Activated CD8-positive, alpha-beta memory T cell treated with anti-CD3 and anti-CD28 coated beads, Interleukin-2, amount 50 U/mL, for 1 hour (primary cell): ENCODE measurements around the gene TMCC2.
A peak's percentile ranks its signal among the peaks of the same experiment; 100 is the strongest.

ENCODE experiments used
- DNase-seq: peaks from one replicate; pipeline ENCODE4 v3.0.0-alpha.2; 2020; ENCODE audit errors: extremely low read depth

Gene TMCC2

DNA sequence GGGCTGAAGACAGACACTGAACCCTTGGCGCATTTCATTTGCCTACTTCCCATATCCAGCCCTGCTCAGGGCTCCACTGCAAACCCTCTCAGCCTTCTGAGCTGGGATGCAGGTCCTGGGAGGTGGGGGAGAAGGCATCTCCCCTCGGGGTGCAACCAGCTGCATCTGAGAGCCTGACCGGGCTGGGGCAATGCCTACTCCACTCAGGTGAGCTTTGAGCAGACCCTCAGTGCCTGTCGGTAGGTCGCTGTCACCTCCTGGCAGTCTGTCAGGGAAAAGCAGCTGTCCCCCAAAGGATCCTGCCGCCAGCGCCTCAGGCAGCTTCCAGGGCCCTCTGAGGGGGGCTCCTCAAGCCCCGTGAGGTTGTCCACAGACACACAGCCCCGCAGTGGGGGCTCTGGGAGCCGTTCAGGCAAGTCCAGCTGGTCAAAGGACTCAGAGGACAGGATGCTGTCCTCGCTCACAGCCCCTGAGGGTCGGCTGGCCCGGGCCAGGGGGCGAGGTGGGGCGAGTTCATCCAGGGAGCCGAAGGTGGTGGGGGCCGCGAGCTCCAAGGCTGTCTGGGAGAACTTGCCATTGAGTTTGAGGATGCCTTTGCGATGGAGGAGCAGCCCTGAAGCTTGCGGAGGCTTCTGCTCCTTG is 75.6 kb downstream of the TMCC2 start:
- no peak for DNase-seq

DNA sequence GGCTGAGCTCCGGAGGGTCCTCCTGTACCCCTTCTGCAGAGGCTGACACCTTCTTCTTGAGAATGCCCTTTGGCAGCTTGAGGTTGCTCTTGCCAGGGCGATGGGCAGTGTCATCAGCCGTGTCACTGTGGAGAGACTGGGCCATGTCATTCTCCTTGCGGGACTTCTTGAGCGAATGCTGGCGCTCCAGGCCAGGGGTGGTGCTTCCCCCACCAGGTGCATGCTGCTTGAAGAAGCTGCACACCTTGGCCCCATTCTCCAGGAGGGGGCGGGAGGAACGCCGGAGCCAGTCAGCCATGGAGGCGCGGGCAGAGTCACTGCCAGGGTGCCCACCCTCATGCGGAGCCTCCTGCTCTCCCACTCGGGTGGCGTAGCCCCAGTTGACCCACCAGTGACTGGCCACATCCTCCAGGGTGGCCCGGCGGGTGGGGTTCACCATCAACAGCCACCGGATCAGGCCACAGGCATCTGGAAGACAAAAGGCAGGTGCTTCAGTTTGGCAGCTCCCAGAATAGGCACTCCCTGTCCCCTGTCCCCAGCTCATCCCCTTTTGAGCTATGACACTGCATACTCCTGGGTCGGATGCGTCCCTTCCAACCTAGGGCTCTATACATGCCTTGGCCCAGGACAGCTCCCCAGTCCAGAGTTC is 76.4 kb downstream of the TMCC2 start:
- no peak for DNase-seq

DNA sequence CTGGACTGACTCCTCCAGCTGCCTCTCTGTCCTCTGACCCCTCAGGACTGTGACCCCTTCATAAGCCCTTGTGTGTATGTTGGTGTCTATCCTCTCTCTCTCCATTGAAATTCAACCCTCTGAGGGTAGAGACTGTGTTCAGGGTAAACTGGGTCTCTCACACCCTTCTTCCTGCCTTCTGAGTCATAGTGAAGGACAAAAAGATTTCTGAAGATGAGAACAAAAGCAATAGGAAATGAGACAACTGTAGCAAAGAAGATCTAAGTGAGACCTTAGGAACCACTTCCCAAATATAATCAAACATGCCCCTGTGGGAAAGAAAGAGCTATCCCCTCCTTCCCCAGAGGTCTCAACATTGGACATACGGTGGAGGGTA is 76.9 kb downstream of the TMCC2 start:
- DNase-seq, result no peak

DNA sequence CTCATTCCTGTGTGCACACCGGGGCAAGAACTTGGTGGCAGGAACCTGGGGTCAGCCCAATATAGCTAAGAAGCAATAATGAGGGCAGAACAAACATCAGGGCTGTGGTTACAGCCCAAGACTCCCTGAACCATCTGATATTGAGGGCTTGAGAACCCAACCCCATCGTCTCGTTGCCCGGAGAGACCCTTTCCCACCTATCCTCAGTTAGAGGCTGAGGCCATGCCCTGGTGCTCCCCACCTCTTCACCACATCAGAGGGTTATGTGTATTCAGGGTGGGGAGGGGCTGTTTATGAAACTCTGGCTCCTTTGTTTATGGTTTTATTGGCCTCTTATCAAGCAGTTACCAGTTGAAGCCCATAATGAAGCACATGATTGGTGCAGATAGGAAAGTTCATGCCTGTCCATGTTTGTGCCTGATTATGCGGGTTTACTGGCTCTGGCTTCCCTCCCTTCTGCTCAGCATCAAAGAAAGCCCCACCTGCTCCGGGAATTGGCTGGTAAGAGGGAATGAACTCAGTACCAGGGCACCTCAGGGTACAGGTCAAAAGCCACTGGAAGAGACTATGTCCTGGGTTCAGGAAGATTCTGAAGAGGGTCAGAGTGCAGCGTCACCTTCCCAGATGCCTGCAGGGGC is 79.3 kb downstream of the TMCC2 start:
- no peak for DNase-seq

DNA sequence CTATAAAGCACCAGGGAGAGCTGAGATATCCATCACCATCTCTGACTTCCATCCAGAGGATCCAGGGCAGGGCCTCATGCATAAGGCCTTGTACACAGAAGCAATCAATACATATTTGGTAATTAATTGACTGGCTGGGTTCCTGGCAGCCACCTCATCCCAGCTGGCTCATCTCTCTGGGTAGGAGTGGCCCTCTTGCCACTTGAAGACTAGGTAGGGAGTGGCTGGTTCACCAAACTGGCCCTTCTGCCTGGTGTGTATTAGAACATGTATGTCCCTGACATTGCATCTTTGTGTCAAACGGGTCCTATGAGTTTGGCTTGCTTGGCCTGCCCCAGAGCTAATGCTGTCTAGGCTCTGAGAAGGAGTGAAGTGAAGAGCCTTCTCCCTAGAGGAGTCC is 82.0 kb downstream of the TMCC2 start:
- DNase-seq, result no peak

DNA sequence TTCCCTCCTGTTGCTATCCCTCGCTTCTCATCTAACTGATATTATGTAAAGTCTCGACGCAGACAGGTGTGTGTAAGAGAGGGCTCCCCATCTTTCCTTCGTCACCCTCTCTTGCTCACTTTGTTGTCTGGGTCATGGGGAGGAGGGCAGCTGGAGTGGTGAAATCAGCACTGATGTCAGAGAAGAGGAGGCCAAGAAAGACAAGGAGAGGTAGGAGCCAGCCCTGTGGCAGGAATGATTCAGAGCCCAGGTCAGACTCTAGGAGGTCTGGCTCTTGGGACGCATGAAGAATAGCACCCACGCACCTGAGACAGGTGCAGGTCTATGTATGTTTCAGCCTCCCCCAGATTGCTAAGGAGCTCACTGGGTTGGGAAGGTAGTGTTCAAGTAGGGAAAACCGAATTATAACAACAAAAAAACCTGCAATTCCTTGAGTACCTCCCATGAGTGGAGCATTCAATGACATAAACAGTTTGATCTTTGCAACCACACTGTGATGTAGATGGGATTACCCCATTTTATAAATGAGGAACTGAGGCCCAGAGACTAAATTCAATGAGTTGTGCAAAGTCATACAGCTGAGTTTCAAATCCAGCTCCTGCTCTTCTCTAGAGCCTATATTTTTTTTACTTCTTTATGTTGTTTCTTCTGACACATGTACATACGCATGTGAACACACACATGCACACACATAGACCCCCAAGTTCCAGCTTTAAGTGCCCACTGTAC is 83.4 kb downstream of the TMCC2 start:
- DNase-seq, result no peak

DNA sequence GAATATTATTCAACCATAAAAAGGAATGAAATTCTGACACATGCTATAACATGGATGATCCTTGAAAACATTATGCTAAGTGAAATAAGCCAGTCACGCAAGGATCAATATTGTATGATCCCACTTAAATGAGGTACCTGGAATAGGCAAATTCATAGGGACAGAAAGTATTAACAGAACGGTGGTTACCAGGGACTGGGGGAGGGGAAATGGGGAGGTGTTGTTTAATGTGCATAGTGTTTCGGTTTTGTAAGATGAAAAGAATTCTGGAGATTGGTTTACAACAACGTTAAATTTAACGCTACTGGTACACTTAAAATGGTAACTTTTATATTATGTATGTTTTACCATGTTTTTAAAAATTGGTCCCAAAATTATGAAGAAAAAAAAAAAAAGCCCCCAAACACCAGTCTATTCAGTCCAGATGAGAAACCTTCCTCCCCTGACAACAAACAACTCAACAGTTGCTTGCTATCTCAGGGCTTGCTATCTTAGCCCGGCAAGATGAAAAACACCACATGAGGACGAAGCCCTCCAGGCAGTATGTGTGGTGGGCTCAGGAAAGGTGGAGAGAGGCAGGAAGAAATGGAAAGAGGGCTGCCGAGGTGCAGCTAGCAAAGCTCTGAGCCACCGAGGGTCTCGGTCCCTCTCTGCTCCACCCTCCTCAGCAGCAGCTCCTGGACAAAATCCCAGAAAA is 85.3 kb downstream of the TMCC2 start:
- DNase-seq, result no peak

DNA sequence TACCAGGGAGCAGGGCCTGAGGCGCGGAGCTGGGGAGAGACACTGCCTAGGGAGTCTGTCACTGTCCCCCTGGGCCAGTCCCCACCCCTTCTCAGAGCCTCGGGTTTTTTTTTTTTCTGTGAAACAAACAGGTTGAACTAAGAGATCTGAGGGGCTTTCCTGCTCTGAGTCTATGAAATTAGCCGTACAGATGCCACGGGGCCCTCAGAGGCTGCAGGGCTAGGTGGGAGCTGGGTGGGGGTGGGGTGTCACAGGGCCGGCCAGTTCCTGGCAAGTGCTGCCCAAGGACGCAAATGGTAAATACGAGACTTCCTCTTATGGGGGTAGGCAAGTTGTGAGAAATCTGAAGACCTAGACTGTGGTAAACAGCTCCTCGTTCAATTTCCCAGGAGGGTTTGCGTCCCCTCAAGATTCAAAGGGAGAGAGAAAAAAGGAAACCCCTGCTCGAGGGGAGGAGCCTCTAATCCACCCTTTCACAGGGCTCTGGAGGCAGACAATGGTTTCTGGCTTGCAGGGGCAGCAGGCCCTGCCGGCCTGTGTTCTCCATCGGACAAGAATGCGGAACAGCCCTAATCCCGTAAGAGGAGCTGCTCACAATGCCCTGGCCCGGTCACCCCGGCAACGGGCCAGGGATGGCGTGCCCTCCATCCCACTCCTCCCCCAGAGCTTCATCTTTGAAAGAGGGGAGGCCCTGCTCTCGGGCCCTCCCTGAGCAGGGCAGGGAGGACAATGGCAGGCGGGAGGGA is 86.0 kb downstream of the TMCC2 start:
- DNase-seq, result no peak

DNA sequence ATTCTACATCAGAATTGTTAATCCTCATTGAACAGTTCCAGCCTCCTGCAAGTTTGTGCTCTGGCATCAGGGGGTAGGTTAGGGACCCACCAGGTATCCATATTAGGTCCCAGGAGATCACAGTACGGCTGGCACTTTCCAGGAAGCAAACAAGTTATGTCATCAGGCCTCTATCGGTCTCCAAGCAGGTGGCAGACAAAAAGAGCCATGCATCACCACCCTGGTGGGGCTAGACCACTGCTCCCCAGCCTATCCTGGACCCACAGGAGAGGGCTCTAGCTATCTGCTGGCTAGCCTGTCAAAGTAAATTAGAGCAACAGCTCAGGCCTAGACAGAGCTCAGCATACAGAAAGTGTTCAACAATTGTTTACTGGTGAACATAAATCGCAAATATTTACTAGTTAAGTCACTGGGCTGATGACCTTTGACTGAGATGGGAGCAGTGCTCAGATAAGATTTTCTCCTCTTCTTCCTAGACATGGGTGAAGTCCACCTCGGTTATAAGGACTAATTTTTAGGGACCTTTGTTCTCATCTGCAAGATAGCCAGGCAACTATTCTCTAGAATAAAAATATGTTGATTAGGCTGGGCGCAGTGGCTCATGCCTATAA is 87.4 kb downstream of the TMCC2 start:
- no peak for DNase-seq

DNA sequence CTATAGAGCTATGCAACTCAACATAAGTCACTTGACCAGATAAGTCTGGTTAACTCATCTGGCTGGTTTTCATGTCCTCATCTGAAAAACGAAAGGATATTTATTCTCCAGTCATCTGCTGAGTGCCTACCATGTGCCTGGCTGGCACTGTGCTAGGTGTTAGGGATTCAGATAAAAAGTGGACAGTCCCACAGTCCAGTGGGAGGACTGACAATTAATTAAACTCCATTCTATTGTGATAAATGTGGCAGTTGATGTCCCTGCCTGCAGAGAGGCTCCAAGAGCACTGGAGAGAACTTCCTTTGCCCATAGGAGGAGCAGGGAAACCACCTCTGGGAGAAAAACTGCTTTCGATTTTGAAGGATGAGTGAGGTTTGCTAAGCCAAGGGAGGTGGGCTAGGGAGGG is 88.4 kb downstream of the TMCC2 start:
- no peak for DNase-seq

DNA sequence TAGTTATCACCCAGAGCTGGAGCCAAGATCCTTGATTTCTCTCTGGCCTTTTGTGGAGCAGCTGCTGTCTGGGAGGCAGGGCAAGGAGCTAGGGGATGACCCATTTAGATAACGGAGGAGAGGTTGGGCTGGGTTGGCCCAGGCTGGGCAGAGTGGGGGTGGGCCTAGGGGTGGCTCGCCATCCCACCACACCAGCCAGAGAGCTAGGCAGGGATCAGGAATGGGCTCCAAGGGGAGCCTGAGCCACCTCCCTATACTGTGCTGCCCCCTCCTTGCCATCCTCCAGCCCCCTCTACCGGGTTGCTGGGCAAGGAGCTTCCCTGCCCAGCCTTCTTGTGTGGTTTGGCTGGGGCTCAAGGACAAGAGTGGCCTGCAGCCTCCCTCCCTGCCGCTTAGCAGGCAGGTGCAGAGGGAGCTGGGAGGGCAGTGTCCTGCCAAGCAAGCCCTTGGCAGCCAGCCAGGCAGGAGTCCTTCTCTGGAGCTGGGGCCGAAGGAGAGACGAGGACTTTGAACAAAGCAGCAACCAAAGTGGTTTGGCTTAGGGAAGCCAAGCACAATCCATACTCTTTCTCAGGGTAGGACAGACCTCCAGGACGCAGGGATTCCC is 89.7 kb downstream of the TMCC2 start:
- DNase-seq, result no peak

DNA sequence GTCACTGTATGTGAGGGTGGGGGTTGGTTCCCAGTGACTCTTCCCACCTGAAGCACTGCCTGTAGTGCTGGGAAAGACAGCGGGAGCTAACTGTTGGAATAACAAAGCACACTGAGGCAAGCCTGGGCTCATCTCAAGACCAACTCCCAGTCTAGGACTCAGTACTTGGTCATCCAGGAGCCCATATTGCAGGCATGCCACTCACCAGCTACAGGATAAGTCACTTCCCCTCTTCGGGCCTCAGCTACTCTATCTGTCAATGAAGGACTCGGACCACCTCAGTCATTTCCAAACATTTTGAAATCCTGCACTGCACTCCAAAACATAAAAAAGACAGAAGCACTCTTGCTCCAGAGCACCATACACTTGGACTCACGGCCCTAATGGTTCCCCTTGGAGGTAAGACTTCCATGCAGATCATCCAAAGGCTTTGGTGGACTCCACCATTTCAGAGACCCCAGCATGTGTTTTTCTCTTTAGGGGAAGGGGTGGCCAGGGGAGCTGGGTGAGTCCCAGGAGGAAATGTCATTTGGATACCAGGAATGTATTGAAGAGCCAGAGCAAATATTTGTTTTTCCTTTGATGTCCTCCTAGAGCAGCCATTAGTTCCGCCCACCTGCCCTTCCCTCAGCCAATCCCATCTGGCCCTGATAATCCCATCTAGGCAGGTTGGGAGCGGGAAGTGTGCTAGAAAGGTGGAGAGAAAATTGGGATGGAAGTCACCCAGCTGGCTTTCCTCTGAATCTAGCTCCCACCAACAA is 90.7 kb downstream of the TMCC2 start:
- DNase-seq, result no peak

DNA sequence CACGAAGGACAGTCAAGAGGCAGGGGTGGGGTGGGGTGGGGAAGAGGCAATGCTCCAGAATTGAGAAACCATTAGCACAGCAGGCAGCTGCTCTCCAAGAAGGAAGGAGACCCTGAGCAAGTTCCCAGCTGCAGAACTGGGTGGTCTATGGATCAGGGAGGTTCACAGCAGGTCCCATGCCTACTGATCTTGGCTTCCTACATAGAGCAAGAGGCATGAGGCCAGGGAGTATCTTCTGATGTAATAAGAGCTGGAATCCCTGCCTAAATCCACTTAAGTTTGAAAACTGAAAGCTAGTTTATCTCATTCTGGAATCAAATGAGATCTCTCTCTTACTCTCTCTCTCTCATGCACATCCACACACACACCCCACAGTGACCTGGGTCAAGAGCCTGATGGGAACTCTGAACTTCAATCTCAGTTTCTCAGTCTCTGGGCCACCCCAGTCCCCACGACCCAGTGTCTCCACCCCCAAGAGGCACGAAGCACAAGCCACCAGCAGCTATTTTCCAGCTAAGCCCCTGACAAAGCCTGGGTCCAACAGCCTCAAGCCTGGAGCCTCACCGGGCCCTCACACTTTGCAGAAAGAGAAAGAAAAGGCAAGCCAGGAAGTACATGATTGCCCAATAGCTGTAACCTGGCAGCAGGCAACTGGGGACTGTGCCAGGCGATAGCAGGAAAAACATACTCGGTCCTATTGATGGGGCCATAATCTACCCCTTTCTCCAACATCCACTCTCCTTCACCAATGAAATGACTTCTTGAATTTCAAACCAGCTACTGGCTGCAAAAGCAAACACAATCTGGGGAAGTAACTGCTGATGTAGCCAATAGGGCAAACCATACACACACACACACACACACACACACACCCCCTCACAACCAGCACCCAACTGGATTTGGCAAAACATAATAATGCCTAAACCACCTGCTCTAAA is 91.6 kb downstream of the TMCC2 start:
- DNase-seq, result no peak

DNA sequence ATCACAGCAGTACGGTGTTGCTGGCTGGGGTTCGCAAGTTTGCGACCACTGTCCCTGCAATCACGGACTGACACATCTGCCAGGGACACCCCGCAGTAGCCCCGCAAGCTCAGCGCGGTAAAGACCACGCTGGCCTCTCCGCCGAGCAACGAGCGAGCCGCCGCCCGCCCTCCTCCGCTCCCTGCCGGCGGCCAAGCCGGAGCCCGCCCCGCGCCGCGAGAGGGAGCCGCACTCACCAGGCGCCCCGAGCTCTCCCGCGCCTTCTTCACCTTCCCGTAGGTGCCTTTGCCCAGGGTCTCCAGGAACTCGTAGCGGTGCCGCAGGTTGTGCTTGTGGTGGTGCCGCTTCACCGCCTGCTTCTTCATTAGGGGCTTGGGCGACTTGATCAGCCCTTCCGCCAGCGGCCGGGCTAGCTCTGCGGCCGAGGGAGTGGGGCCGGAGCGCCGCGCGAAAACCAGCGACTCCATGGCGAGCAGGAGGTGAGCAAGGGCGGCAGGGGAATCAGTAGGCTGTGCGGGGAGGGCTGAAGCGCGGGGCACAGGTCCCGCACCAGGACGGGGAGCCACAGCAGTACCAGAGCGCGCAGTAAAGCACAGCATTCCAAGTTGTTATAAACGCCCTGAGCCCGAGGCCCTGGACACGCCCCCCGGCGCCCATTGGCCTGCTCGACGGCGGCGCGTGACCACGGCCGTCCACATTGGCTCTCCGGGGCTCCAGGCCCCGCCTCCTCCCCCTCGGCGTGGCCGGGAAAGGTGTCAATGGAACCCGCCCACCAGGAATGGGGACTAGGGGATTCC is 93.6 kb downstream of the TMCC2 start, which contains the start of gene NUAK2:
TSS of gene NUAK2 (minus strand) at position 584 of the 797 bp plus-strand sequence. CDS start at position 467, 117 bp downstream.
- peak; percentile 63 for DNase-seq

DNA sequence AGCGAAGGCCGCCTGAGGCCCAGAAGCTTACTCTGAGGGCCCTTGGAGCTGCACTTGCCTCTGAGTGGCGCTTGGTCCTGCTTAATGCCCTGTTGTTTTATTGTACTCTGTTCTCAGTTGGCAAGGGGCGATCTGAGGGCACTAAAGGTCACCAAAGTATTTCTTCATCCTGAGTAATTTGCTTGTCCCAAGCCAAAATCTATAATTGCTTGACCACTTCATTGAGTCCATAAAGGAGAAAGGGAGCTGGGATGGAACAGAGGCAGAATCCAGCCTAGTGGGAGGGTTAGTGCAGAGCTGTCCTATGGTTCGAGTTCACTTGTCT is 94.2 kb downstream of the TMCC2 start:
- DNase-seq, result no peak
